ENCODE data around the gene TMEFF1.

The TMEFF1 gene

GRCh38 chr9:100472788-100473275 lies at the start of gene TMEFF1:
Gene TMEFF1, plus strand, starts transcription at chr9:100473149. Its CDS starts 396 bp downstream, at chr9:100473545.
- H3K4me3 ChIP-seq (ENCODE audit: low read length): peak within 1 kb of the TSS; percentile 43
- TF ChIP-seq CTCF (IDR thresholded peaks at IDR 0.05; ENCODE audit: insufficient read depth, low read depth, low read length, missing control alignments): no peak
- DNase-seq (ENCODE audit: low read depth): peak; percentile 21

- TF ChIP-seq CTCF (IDR thresholded peaks at IDR 0.05; ENCODE audit: insufficient read depth, low read depth, low read length, missing control alignments): no peak
- DNase-seq (ENCODE audit: low read depth): peak; percentile 72
- no peak overlapping the region for H3K4me3 ChIP-seq (ENCODE audit: low read length)
Measured at GRCh38 chr9:100425758-100426157, 47.2 kb upstream of the TMEFF1 start.

GRCh38 chr9:100426189-100426529 lies 46.8 kb upstream of the TMEFF1 start:
- TF ChIP-seq CTCF (IDR thresholded peaks at IDR 0.05; ENCODE audit: insufficient read depth, low read depth, low read length, missing control alignments): no peak
- H3K4me3 ChIP-seq (ENCODE audit: low read length): peak overlapping the region; percentile 44
- DNase-seq (ENCODE audit: low read depth): no peak

GRCh38 chr9:100426530-100427365 lies 46.2 kb upstream of the TMEFF1 start, which contains the start of gene MSANTD3:
Gene MSANTD3, plus strand, starts transcription at chr9:100427143. Its CDS starts 14,796 bp downstream, at chr9:100441939.
- DNase-seq (ENCODE audit: low read depth): peak; percentile 86
- TF ChIP-seq CTCF (IDR thresholded peaks at IDR 0.05; ENCODE audit: insufficient read depth, low read depth, low read length, missing control alignments): no peak
- peak within 1 kb of the TSS; percentile 63 for H3K4me3 ChIP-seq (ENCODE audit: low read length)

- TF ChIP-seq CTCF (IDR thresholded peaks at IDR 0.05; ENCODE audit: insufficient read depth, low read depth, low read length, missing control alignments): no peak
- peak overlapping the region; percentile 63 for H3K4me3 ChIP-seq (ENCODE audit: low read length)
- peak; percentile 79 for DNase-seq (ENCODE audit: low read depth)
Measured at GRCh38 chr9:100427366-100428263, 45.3 kb upstream of the TMEFF1 start.

- no peak overlapping the region for H3K4me3 ChIP-seq (ENCODE audit: low read length)
- peak; percentile 99 for DNase-seq (ENCODE audit: low read depth)
- TF ChIP-seq CTCF (IDR thresholded peaks at IDR 0.05; ENCODE audit: insufficient read depth, low read depth, low read length, missing control alignments): no peak
Measured at GRCh38 chr9:100428871-100429654, 43.9 kb upstream of the TMEFF1 start.

Measured in epithelial cell of esophagus (primary cell).